ENCODE data around the gene HNRNPR. TPM values are rescaled to one million over a fixed set of nuclear protein-coding genes. Genes with fewer than 3 reads are reported as not detected.

Gene HNRNPR
- polyA plus RNA-seq, 1 donor, result 125 TPM

GRCh38 chr1:23368562-23369334 is 24.7 kb upstream of the HNRNPR start:
- peak; percentile 94 for DNase-seq

DNA sequence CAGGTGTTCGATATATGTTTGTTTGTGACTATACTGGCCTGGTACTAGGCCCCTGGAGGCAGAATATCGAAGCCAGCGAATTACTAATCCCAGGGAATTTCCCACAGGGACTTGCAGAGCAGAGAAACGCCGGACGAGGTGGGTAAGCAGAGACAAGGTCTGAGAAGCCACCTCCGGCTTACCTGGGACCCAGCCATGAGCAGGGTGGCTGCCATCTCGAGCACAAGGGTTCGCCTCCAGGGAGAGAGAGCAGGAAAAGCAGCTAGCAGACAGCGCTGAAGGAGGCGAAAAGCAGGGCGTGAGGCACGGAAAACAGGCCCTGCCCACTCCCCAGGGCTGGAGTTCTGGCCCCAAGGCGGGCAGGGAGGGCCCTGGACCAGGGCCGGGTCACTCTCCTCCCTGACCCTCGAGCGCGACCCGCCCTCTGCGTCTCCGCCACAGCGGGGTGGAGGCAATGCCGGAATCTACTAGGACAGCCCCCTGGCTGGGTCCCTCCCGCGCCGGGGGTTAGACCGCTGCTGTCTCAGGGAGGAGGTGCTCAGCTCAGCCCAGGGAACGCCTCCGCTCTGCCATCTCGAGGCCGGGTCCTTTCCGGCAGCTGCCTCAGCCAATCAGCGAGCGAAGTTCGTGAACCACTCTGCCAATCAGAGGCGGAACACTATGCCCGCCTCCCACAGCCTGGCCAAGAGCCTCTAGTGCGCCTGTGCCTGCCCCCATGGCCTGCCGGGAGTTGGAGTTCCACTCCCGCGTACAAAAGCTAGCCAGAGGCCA is 23.9 kb upstream of the HNRNPR start:
- DNase-seq, result peak; percentile 98

DNA sequence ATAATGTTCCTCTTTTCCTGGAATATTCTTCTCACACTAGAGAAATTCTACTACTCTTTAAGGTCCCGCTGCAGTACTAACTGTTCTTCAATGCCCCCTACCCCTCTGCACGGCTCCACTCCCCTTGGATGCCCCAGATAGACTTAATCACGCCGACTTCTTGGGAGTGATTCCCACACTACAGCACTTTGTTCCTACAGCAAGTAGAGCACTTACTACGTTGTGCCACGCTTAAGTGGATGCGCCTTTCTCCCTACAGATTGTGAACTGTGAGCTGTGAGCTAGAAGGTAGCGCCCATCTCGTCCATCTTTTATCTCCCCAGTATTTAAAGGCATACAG is 23.3 kb upstream of the HNRNPR start:
- no peak for DNase-seq

DNA sequence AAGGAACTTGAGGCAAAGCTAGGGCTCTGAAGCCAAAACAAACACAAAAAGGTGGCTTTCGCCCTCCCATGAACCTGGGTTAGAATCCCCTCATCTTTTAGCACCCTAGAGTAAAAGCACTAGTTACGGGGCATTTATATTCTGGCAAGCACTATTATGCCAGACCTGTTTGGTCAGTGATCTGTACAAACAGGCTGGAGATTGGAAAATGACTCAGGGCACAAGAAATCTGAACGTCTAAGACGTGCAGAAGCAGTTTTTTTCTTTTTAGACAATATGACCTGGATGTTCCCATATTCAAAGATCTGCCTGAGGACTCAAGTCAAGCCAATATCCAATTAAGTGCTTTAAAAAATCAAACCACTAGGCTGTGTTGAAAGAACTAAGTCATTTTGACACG is 22.5 kb upstream of the HNRNPR start:
- no peak for DNase-seq

GRCh38 chr1:23366146-23366545 is 22.1 kb upstream of the HNRNPR start:
- no peak for DNase-seq

DNA sequence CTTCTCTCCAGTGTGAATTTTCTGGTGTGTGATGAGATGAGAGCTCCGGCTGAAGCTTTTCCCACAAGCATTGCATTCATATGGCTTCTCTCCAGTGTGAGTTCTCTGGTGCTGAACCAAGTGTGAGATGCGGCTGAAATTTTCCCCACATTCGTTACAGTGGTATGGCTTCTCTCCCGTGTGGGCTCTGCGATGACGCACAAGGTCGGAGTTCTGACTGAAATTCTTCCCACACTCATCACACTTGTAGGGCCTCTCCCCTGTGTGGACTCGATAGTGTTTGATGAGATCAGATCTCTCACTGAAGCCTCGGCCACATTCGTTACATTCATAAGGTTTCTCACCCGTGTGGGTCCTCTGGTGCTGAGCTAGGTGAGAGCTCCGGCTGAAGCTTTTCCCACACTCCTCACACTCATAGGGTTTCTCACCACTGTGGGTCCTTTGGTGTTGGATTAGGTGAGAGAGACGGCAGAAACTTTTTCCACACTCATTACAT is 18.2 kb upstream of the HNRNPR start:
- DNase-seq, result no peak

GRCh38 chr1:23358310-23358875 is 14.3 kb upstream of the HNRNPR start:
- DNase-seq, result no peak

DNA sequence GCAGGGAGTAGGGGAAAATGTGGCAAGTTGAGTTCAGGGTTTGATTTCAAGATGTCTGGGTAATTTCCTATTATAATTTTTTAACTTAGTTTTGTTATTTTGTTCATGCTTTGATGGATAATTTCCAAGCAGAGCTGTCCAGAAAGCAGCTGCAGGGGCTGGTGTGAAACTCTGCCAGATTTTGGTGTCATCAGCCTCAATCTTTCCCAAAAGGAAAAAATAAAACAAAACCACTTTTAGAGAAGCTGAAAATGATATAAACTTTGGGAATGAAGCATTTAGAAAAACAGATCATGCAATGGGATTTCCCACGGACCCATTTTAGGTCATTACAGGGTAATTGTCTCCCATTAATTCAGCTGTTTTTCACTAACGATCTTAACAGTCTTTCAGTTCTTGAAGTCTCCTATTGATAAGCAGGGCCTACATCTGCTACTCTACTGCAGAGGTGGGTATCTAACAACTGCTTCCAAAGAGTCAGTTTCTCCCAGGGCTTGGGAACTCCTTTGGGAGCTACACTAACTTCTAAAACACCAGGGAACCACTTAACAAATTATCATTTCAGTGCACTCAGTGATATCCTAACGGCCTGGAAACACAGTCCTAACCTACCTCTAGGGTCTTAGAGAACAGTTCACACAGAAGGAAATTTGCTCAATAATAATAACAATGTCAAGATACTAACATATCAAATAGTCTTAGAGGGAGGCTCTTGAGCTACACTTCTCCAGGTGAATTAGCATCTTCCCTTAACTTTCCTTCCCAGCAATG is 13.2 kb upstream of the HNRNPR start:
- peak; percentile 68 for DNase-seq

DNA sequence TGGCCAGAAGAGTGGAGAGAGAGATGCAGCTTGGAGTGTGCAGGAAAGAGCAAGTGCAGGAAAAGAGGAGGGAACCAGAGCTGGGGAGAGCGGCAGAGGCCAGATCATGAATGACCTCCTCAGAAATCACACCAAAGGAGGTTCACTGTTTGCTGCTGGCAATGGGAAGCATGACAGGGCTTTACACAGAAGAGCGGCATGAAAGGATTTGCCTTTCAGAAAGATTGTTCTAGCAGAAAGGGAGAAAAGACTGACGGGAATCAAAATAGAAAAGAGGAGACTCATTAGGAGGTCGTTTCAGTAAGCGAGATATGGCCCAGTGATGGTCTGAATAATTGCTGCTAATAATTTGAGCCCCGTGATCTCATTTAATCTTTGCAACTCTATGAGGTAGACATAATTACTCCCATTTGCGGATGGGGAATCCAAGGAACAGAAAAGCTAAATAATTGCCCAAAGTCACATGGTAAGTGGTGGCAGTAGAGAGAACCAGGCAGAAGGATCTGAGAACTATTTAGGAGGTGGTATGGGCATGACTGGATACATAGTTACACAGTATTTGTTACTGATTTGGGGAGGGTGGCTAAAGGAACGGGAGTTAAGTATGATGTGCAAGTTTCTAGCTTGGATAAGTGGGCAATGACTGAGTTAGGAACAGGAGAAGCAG is 12.5 kb upstream of the HNRNPR start:
- no peak for DNase-seq

- no peak for DNase-seq
Observed at GRCh38 chr1:23354245-23354644, 10.2 kb upstream of the HNRNPR start.

GRCh38 chr1:23352096-23352695 is 8.1 kb upstream of the HNRNPR start:
- DNase-seq, result no peak

DNA sequence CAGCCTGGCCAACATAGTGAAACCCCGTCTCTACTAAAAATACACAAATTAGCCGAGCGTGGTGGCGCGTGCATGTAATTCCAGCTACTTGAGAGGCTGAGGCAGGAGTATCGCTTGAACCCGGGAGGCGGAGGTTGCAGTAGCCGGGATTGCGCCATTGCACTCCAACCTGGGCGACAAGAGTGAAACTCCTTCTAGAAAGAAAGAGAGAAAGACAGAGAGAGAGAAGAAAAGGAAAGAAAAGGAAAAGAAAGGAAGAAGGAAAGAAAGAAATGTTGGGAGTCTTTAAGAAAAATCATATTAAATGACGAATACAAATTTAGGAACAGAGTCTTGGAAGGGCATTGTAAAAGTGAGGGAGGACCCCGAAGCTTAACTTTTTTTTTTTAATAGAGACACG is 1.8 kb upstream of the HNRNPR start:
- DNase-seq, result no peak

- peak; percentile 40 for DNase-seq
Observed at GRCh38 chr1:23344987-23345472, 946 bp upstream of the HNRNPR start.

GRCh38 chr1:23343221-23344110 is 618 bp downstream of the HNRNPR start:
- DNase-seq, result peak; percentile 48

- no peak for DNase-seq
Observed at GRCh38 chr1:23341931-23342692, 2.0 kb downstream of the HNRNPR start.

DNA sequence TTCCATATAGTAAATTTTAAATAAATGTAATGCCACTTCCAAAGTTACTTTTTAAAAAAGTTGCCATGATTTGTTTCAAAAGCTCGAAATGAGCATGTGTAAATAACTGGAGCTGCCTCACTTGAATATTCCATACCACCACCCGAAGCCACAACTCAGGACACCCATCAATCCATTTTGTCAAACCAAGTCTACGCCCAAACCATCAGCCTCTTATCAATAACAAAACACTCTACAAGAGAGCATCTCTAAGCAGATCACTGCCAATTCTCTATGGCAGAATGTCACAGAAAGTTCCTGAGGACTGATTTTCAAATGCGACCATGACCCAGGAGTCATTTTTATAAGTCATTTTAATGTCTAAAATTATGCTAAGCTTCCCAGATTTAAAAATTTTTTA is 4.5 kb downstream of the HNRNPR start:
- DNase-seq, result no peak

- no peak for DNase-seq
Observed at GRCh38 chr1:23337869-23338268, 6.2 kb downstream of the HNRNPR start.

DNA sequence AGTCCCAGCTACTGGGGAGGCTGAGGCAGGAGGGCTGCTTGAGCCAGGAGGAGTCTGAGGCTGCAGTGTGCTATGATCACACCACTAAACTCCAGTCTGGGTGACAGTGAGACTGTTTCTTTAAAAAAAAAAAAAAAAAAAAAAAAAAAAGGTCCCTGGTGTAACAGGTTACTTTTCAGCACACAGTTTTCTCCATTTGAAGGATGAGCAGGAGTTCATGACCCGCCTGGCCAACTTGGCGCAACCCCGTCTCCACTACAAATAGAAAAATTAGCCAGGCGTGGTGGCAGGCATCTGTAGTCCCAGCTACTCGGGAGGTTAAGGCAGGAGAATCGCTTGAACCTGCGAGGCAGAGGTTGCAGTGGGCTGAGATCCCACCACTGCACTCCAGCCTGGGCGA is 12.4 kb downstream of the HNRNPR start:
- no peak for DNase-seq

DNA sequence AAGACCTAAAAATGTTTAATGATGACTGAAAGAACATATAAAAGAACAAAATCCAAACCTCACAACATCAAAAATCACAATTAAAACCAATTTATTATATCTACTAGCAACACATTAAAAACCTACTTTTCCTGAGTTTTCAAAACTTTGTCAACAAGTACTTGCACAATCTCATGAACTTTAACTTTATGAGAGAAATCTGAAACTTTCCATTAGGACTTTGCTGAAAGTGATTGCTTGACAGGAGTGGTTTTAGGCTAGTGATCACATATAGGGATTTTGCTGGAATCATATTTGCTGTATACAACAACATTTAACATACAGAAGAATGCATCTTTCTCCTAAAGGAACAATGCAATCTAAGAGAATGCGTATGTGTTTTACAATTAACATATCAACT is 13.2 kb downstream of the HNRNPR start:
- DNase-seq, result no peak

DNA sequence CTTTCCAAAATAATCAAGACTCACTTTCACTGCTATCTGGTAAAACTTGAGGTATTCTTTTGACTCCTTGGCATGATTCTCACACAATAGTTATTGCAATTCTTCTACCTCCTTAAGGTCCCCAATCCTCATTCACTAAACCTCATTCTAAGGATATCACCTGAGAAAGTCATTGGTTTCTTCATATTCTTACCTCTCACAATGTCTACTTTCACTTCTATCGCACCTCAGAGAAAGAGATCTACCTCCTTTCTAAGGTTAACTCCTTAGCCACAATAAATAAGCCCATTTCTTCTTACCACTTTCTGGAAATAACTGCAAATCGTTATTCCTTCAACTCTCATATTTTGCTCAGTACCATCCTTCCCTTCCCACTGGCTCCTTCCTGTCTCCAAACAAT is 18.7 kb downstream of the HNRNPR start:
- no peak for DNase-seq

All from hindlimb muscle (tissue), 1 donor.